Activated CD4-positive, alpha-beta memory T cell treated with anti-CD3 and anti-CD28 coated beads for 36 hours (primary cell): ENCODE data around the gene NMNAT2. TPM values are rescaled to one million over a fixed set of nuclear protein-coding genes. Genes with fewer than 3 reads are reported as not detected.
A peak's percentile ranks its signal among the peaks of the same experiment; 100 is the strongest.

Experiments used
- CTCF ChIA-PET: fragments of 350-600 bp; sonication (Branson Sonifier 250); formaldehyde crosslinking; loops from one replicate; lab custom pipeline; 2021; ENCODE audit warnings: antibody characterized with exemption, inconsistent platforms; lab: Charles Lee
- POLR2A ChIA-PET: fragments of 350-600 bp; sonication (Branson Sonifier 250); formaldehyde crosslinking; loops from one replicate; lab custom pipeline; 2021; ENCODE audit warnings: antibody characterized with exemption; lab: Charles Lee
- DNase-seq: peaks from one replicate; pipeline ENCODE4 v3.0.0-alpha.2; 2020
- H3K27ac Mint-ChIP-seq: one replicate; pipeline ENCODE4 v1.8.0; 2021; ENCODE audit warnings: mixed read lengths
- H3K27me3 Mint-ChIP-seq: one replicate; pipeline ENCODE4 v1.8.0; 2021; ENCODE audit warnings: mixed read lengths
- H3K36me3 Mint-ChIP-seq: one replicate; pipeline ENCODE4 v1.8.0; 2021; ENCODE audit warnings: mixed read lengths
- H3K4me1 Mint-ChIP-seq: one replicate; pipeline ENCODE4 v1.8.0; 2021; ENCODE audit warnings: low read depth, mixed read lengths
- H3K4me3 Mint-ChIP-seq: one replicate; pipeline ENCODE4 v1.8.0; 2021; ENCODE audit warnings: mild to moderate bottlenecking, mixed read lengths
- H3K9me3 Mint-ChIP-seq: one replicate; pipeline ENCODE4 v1.8.0; 2021; ENCODE audit warnings: mixed read lengths
- intact Hi-C: fragments of 100-400 bp; cut with micrococcal nuclease; formaldehyde crosslinking; loops from one replicate; pipeline ENCODE4 v1.15.1; 2023
- total RNA-seq, 2 experiments: library from RNA; stranded (reverse); gene quantifications; one replicate each; pipeline ENCODE4 v1.2.3, GENCODE V29; 2021

Gene NMNAT2
- not detected for total RNA-seq

GRCh38 chr1:183417772-183418491, at the start of gene NMNAT2:
TSS of gene NMNAT2 (minus strand) at chr1:183418380. CDS start at chr1:183418267, 113 bp downstream.
- no peak for DNase-seq
- Mint-ChIP-seq H3K4me1 (peaks cover 26% of the 10 kb centered on the region), H3K27me3 (peaks cover 58% of the 10 kb centered on the region), H3K27ac (no peak within 1 kb of the TSS), H3K4me3 (peak within 1 kb of the TSS; percentile 48), H3K36me3 (no peaks in the 10 kb centered on the region), H3K9me3 (no peaks in the 10 kb centered on the region)
- CTCF ChIA-PET, result no interaction called here
- intact Hi-C loops, result no loop called here
- POLR2A ChIA-PET, result no interaction called here

DNA sequence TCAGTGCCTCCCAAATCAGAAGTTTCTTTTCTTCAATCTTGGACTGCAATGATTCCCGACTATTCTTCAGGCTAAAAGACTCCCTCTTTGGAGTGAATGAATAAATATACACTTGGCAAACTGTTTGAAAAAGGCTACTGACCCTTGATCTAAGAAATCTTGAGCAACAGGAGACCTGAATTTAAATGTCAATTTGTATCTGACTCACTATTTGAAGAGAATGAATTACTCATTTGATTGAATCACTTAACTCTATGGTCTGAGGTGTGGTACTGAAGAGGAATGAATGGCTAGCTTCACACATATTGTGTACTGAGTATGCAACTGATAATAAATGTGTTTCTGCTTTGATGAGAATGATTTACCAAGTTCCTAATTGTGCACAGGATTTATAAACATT, 49.5 kb upstream of the NMNAT2 start:
- Mint-ChIP-seq H3K4me1 (peaks cover 8% of the 10 kb centered on the region), H3K27me3 (peaks cover 4% of the 10 kb centered on the region), H3K9me3 (no peaks in the 10 kb centered on the region), H3K27ac (no peak overlapping the region), H3K4me3 (no peak overlapping the region), H3K36me3 (no peaks in the 10 kb centered on the region)
- intact Hi-C loops, result no loop called here
- ChIA-PET CTCF (no interaction called here), POLR2A (no interaction called here)
- no peak for DNase-seq

DNA sequence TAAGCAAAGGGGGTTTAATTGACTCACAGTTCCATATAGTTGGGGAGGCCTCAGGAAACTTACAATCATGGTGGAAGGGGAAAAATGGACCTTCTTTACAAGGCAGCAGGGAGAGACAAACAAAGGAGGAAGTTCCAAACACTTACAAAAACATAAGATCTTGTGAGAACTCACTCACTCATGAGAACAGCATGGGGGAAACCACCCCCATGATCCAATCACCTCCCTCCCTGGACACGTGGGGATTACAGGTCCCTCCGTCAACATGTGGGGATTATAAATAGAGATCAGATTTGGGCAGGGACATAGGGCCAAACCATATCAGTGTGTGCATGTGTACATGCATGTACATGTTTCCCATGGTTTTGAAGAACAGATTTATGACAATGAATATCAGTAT, 48.6 kb upstream of the NMNAT2 start:
- H3K4me1 Mint-ChIP-seq, result peaks cover 8% of the 10 kb centered on the region
- H3K4me3 Mint-ChIP-seq, result no peak overlapping the region
- no peak overlapping the region for H3K27ac Mint-ChIP-seq
- ChIA-PET POLR2A (no interaction called here), CTCF (no interaction called here)
- DNase-seq, result no peak
- intact Hi-C loops, result no loop called here
- no peaks in the 10 kb centered on the region for H3K36me3 Mint-ChIP-seq
- no peaks in the 10 kb centered on the region for H3K9me3 Mint-ChIP-seq
- H3K27me3 Mint-ChIP-seq, result peaks cover 7% of the 10 kb centered on the region

GRCh38 chr1:183463566-183463965, 45.4 kb upstream of the NMNAT2 start:
- H3K27me3 Mint-ChIP-seq, result peaks cover 10% of the 10 kb centered on the region
- intact Hi-C loops, result no loop called here
- no peak overlapping the region for H3K4me3 Mint-ChIP-seq
- no peaks in the 10 kb centered on the region for H3K36me3 Mint-ChIP-seq
- CTCF ChIA-PET, result no interaction called here
- H3K4me1 Mint-ChIP-seq, result peaks cover 2% of the 10 kb centered on the region
- H3K9me3 Mint-ChIP-seq, result no peaks in the 10 kb centered on the region
- no peak overlapping the region for H3K27ac Mint-ChIP-seq
- POLR2A ChIA-PET, result no interaction called here
- DNase-seq, result no peak

DNA sequence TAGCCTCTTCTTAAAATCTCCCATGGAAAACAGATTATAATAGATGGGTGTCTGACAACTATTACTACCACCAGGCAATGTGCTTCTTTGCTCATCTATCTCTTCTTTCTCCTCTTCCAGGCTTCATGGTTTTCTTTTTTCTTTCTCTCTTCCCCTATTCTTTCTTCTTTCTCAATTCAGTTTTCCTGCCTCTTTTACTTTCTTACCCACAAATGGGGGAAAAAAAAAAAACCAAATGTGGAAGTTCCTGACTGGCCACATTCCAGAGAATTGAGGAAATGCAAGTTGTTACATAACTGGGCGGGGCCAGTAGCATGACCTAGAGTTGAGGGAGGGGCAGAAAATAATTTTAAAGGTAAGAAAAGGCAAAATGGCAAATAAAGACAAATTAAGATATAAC, 43.2 kb upstream of the NMNAT2 start:
- POLR2A ChIA-PET, result no interaction called here
- H3K27ac Mint-ChIP-seq, result no peak overlapping the region
- peaks cover 16% of the 10 kb centered on the region for H3K27me3 Mint-ChIP-seq
- CTCF ChIA-PET, result no interaction called here
- no peaks in the 10 kb centered on the region for H3K9me3 Mint-ChIP-seq
- DNase-seq, result no peak
- no peak overlapping the region for H3K4me3 Mint-ChIP-seq
- H3K36me3 Mint-ChIP-seq, result no peaks in the 10 kb centered on the region
- intact Hi-C loops, result no loop called here
- no peaks in the 10 kb centered on the region for H3K4me1 Mint-ChIP-seq

- H3K27ac Mint-ChIP-seq, result no peak overlapping the region
- ChIA-PET CTCF (no interaction called here), POLR2A (no interaction called here)
- intact Hi-C loops, result no loop called here
- H3K27me3 Mint-ChIP-seq, result peaks cover 16% of the 10 kb centered on the region
- DNase-seq, result no peak
- no peaks in the 10 kb centered on the region for H3K4me1 Mint-ChIP-seq
- no peak overlapping the region for H3K4me3 Mint-ChIP-seq
- no peaks in the 10 kb centered on the region for H3K36me3 Mint-ChIP-seq
- no peaks in the 10 kb centered on the region for H3K9me3 Mint-ChIP-seq
Observed at GRCh38 chr1:183460596-183460995, 42.4 kb upstream of the NMNAT2 start.

- Mint-ChIP-seq H3K36me3 (no peaks in the 10 kb centered on the region), H3K4me1 (no peaks in the 10 kb centered on the region), H3K4me3 (no peak overlapping the region), H3K27me3 (peaks cover 13% of the 10 kb centered on the region), H3K27ac (no peak overlapping the region), H3K9me3 (no peaks in the 10 kb centered on the region)
- DNase-seq, result no peak
- ChIA-PET POLR2A (no interaction called here), CTCF (no interaction called here)
- intact Hi-C loops, result no loop called here
Observed at GRCh38 chr1:183457449-183457848, 39.3 kb upstream of the NMNAT2 start.

DNA sequence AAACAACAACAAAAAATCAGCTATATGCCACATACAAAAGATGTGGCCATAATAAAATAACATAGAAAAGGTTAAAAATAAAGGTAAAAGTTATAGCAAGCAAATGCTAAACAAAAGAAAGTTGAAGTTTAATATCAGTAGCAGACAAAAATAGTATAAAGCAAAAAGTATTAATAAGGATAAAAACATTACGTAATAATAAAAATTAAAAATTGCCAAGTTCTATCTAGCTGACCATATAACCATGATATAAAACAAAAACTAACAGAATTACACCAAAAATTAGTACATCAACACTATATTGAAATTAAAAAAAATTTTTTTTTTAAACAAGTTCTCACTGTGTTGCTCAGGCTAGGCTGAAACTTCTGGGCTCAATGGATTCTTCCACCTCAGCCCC, 38.6 kb upstream of the NMNAT2 start:
- intact Hi-C loops, result no loop called here
- H3K4me3 Mint-ChIP-seq, result no peak overlapping the region
- no peak for DNase-seq
- ChIA-PET POLR2A (interaction anchor here (0.7 kb wide), 1 partner anchor 20 kb away, joined by 3 read pairs; no protein-coding TSS in a partner anchor), CTCF (interaction anchor here (0.7 kb wide), 1 partner anchor 22 kb away, joined by 3 read pairs; no protein-coding TSS in a partner anchor)
- no peak overlapping the region for H3K27ac Mint-ChIP-seq
- H3K36me3 Mint-ChIP-seq, result no peaks in the 10 kb centered on the region
- H3K9me3 Mint-ChIP-seq, result no peaks in the 10 kb centered on the region
- peaks cover 11% of the 10 kb centered on the region for H3K27me3 Mint-ChIP-seq
- H3K4me1 Mint-ChIP-seq, result no peaks in the 10 kb centered on the region

DNA sequence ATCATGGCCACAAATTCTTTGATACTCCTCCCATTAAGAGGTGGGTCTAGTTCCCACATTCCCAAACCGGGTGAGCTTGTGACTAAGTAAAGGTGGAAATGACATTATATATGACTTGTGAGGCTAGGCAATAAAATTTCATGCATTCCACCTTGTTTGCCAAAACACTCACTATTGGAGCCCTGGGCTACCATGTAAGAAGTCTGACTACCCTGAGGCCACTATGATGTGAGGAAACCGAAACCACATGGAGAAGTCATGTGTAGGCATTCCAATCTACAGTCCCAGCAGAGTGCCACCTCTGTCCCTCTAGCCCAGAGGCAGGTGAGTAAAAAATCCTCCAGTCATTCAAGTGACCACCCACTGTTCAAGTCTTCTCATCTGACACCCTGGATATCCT, 36.2 kb upstream of the NMNAT2 start:
- Mint-ChIP-seq H3K27ac (no peak overlapping the region), H3K4me3 (no peak overlapping the region), H3K4me1 (no peaks in the 10 kb centered on the region), H3K36me3 (no peaks in the 10 kb centered on the region), H3K27me3 (peaks cover 9% of the 10 kb centered on the region), H3K9me3 (no peaks in the 10 kb centered on the region)
- intact Hi-C loops, result no loop called here
- CTCF ChIA-PET, result no interaction called here
- POLR2A ChIA-PET, result no interaction called here
- DNase-seq, result no peak

- H3K27ac Mint-ChIP-seq, result no peak overlapping the region
- no peaks in the 10 kb centered on the region for H3K9me3 Mint-ChIP-seq
- H3K27me3 Mint-ChIP-seq, result peaks cover 1% of the 10 kb centered on the region
- no peaks in the 10 kb centered on the region for H3K4me1 Mint-ChIP-seq
- DNase-seq, result no peak
- intact Hi-C loops, result no loop called here
- POLR2A ChIA-PET, result no interaction called here
- CTCF ChIA-PET, result no interaction called here
- H3K36me3 Mint-ChIP-seq, result no peaks in the 10 kb centered on the region
- H3K4me3 Mint-ChIP-seq, result no peak overlapping the region
Observed at GRCh38 chr1:183450093-183450492, 31.9 kb upstream of the NMNAT2 start.

DNA sequence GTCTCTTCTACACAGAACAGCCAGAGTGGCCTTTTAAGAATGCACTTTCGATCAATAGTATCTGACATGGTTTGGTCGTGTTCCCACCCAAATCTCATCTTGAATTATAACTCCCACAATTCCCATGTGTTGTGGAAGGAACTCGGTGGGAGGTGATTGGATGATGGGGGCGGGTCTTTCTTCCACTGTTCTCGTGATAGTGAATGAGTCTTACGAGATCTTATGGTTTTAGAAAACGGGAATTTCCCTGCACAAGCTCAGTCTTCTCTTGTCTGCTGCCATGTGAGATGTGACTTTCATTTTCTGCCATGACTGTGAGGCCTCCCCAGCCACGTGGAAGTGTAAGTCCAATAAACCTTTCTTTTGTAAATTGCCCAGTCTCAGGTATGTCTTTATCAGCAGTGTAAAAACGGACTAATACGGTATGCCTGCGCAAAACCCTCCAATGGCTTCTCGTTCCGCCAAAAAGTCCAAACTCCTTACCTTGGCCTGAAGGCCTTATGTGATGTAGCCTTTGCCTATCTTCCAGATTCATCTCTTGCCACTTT, 31.1 kb upstream of the NMNAT2 start:
- Mint-ChIP-seq H3K36me3 (no peaks in the 10 kb centered on the region), H3K4me1 (no peaks in the 10 kb centered on the region), H3K4me3 (no peak overlapping the region), H3K27ac (no peak overlapping the region), H3K9me3 (no peaks in the 10 kb centered on the region), H3K27me3 (no peaks in the 10 kb centered on the region)
- intact Hi-C loops, result no loop called here
- no peak for DNase-seq
- POLR2A ChIA-PET, result no interaction called here
- CTCF ChIA-PET, result no interaction called here

DNA sequence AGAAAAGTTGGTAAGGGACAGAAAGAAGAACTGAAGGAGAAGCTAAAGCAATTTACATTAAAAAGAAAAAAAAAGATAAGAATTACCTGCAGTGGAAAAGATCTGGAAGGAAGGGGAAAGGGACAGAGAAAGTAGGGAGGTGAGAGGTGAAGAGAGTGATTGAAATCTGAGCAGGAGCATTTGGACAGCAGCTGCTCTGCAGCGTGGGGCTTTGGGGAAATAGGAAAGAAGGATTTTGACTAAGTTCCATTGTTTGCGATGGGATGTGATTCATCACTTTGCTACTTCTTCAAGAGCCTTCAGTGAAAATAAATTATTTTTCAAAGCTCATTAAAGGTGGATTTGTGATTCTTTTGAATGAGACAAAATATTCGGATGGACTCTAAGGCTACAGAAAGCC, 26.1 kb upstream of the NMNAT2 start:
- H3K4me1 Mint-ChIP-seq, result no peaks in the 10 kb centered on the region
- CTCF ChIA-PET, result no interaction called here

GRCh38 chr1:183443466-183443865, 25.3 kb upstream of the NMNAT2 start:
- Mint-ChIP-seq H3K27ac (no peak overlapping the region), H3K4me1 (no peaks in the 10 kb centered on the region), H3K4me3 (no peak overlapping the region), H3K27me3 (peaks cover 2% of the 10 kb centered on the region), H3K36me3 (no peaks in the 10 kb centered on the region), H3K9me3 (no peaks in the 10 kb centered on the region)
- intact Hi-C loops, result no loop called here
- ChIA-PET CTCF (interaction anchor here (1.1 kb wide), 1 partner anchor 22 kb away, joined by 3 read pairs; no protein-coding TSS in a partner anchor), POLR2A (no interaction called here)
- no peak for DNase-seq

More for the DNA sequence above, 26.1 kb upstream of the NMNAT2 start:
- H3K9me3 Mint-ChIP-seq, result no peaks in the 10 kb centered on the region
- no peak for DNase-seq
- H3K36me3 Mint-ChIP-seq, result no peaks in the 10 kb centered on the region
- peaks cover 2% of the 10 kb centered on the region for H3K27me3 Mint-ChIP-seq
- H3K4me3 Mint-ChIP-seq, result no peak overlapping the region
- intact Hi-C loops, result no loop called here
- H3K27ac Mint-ChIP-seq, result no peak overlapping the region
- POLR2A ChIA-PET, result no interaction called here
